A673 (cell line): ENCODE results near the gene HDAC8. TPM values are rescaled to one million over a fixed set of nuclear protein-coding genes. Genes with fewer than 3 reads are reported as not detected.

Experiments used
- Bru-seq: library from RNA; stranded (reverse); fragments of 400-500 nt; gene quantifications from one replicate; lab custom pipeline; 2021; lab: Mats Ljungman, UMichigan
- BruChase-seq, 2 experiments: library from RNA; stranded (reverse); fragments of 400-500 nt; gene quantifications; one replicate each; lab custom pipeline; 2021; lab: Mats Ljungman, UMichigan
- BruUV-seq: library from RNA; stranded (reverse); fragments of 400-500 nt; replicated peaks from 2 replicates; lab custom pipeline; 2021; lab: Mats Ljungman, UMichigan
- CTCF ChIA-PET: fragments of 300-600 bp; sonication (Branson Sonifier 250); formaldehyde crosslinking; loops from one replicate; lab custom pipeline; 2022; ENCODE audit warnings: antibody characterized with exemption; lab: Charles Lee
- POLR2A ChIA-PET: fragments of 300-600 bp; sonication (Branson Sonifier 250); formaldehyde crosslinking; loops from one replicate; lab custom pipeline; 2022; ENCODE audit warnings: antibody characterized with exemption; ENCODE audit not compliant: low non-redundant PET; lab: Charles Lee
- DNase-seq: peaks from one replicate; pipeline ENCODE4 v3.0.0-alpha.2; 2015; ENCODE audit warnings: low spot score
- H3K27ac ChIP-seq: fragments of 200-600 bp; sonication (generic); 2 replicates; pipeline ENCODE4 v1.5.1; 2016; ENCODE audit warnings: mixed run types, low read depth, mild to moderate bottlenecking, mixed read lengths, antibody characterized with exemption, low read length; ENCODE audit not compliant: poor library complexity, severe bottlenecking
- H3K27me3 ChIP-seq: fragments of 200-600 bp; sonication (generic); replicated peaks from 2 replicates; pipeline ENCODE4 v1.6.1; 2017; ENCODE audit warnings: mixed run types, low read depth, mild to moderate bottlenecking, mixed read lengths, antibody characterized with exemption, low read length; ENCODE audit not compliant: insufficient read depth, poor library complexity
- H3K36me3 ChIP-seq: fragments of 200-600 bp; sonication (generic); 2 replicates; pipeline ENCODE4 v1.6.1; 2016; ENCODE audit warnings: mixed run types, mild to moderate bottlenecking, mixed read lengths, antibody characterized with exemption, low read length; ENCODE audit not compliant: insufficient read depth, poor library complexity, severe bottlenecking
- H3K4me1 ChIP-seq: fragments of 200-600 bp; sonication (generic); 2 replicates; pipeline ENCODE4 v1.6.1; 2017; ENCODE audit warnings: mixed run types, mild to moderate bottlenecking, mixed read lengths, antibody characterized with exemption, low read length; ENCODE audit not compliant: insufficient read depth, poor library complexity, severe bottlenecking
- H3K4me3 ChIP-seq: fragments of 200-600 bp; sonication (generic); 2 replicates; pipeline ENCODE4 v1.5.1; 2016; ENCODE audit warnings: low read depth, mixed run types, mild to moderate bottlenecking, mixed read lengths, low read length; ENCODE audit not compliant: poor library complexity, severe bottlenecking
- H3K9me3 ChIP-seq: fragments of 200-600 bp; sonication (generic); 2 replicates; pipeline ENCODE4 v1.6.1; 2016; ENCODE audit warnings: mixed run types, low read depth, mild to moderate bottlenecking, mixed read lengths, antibody characterized with exemption, low read length; ENCODE audit not compliant: poor library complexity, severe bottlenecking
- CTCF ChIP-seq: fragments of 300-800, 200-600 bp; sonication (generic); conservative IDR thresholded peaks from 2 replicates; pipeline ENCODE4 v1.5.1; 2017; ENCODE audit warnings: low read depth, mild to moderate bottlenecking, antibody characterized with exemption, low read length, moderate library complexity, mixed read lengths
- EZH2 ChIP-seq: fragments of 200-600 bp; sonication (generic); IDR thresholded peaks from 2 replicates; pipeline ENCODE4 v1.6.1; 2017; ENCODE audit warnings: borderline replicate concordance, low read depth, mild to moderate bottlenecking, mixed read lengths, antibody characterized with exemption, low read length; ENCODE audit not compliant: poor library complexity, severe bottlenecking
- intact Hi-C: fragments of 100-400 bp; cut with micrococcal nuclease; formaldehyde crosslinking; loops from one replicate; pipeline ENCODE4 v1.10.0; 2022; ENCODE audit not compliant: unreplicated experiment
- long read RNA-seq: library from polyadenylated mRNA; stranded (forward); transcript quantifications from one replicate; pipeline ENCODE4 v2.0.0, GENCODE V29; 2022
- total RNA-seq: library from RNA; stranded (reverse); gene quantifications from 2 replicates; pipeline ENCODE4 v1.2.3, GENCODE V29; 2021

The HDAC8 gene
- total RNA-seq (26.0 and 30.6 TPM in 2 replicates), Bru-seq, nascent RNA (percentile 71 among the genes with signal in this experiment), BruChase-seq, experiment 1, labeled RNA remaining after a 2-hour chase (percentile 76 among the genes with signal in this experiment), BruChase-seq, experiment 2, labeled RNA remaining after a 6-hour chase (percentile 68 among the genes with signal in this experiment)
- long read RNA-seq, transcript HDAC8-202 (5 exons, 747 nt), result minor isoform, 5 of 41 reads
- long read RNA-seq, transcript HDAC8-207 (11 exons, 2,110 nt), result major isoform, 13 of 41 reads
- long read RNA-seq, transcript HDAC8-214 (8 exons, 2,373 nt), result minor isoform, 7 of 41 reads
- long read RNA-seq, partial matches to known transcripts, result 0 of 41 reads
- long read RNA-seq, other reads (novel, unspliced or antisense), result 6 of 41 reads

GRCh38 chrX:72572248-72573157 lies at the start of gene HDAC8:
Gene HDAC8, minus strand, starts transcription at chrX:72572843. Its CDS starts 82 bp downstream, at chrX:72572761.
- TF ChIP-seq CTCF (no peak), EZH2 (no peak)
- Histone ChIP-seq H3K4me3 (peak within 1 kb of the TSS; percentile 58), H3K27ac (peak within 1 kb of the TSS; percentile 53), H3K27me3 (no peaks in the 10 kb centered on the region), H3K4me1 (no peaks in the 10 kb centered on the region), H3K9me3 (no peaks in the 10 kb centered on the region), H3K36me3 (peaks cover 11% of the 10 kb centered on the region)
- no TSS peak for BruUV-seq
- peak; percentile 80 for DNase-seq
- ChIA-PET POLR2A (no interaction called here), CTCF (no interaction called here)
- intact Hi-C loops, result no loop called here

- Histone ChIP-seq H3K4me3 (no peak overlapping the region), H3K36me3 (no peaks in the 10 kb centered on the region), H3K27me3 (no peaks in the 10 kb centered on the region), H3K9me3 (no peaks in the 10 kb centered on the region), H3K27ac (no peak overlapping the region), H3K4me1 (no peaks in the 10 kb centered on the region)
- ChIA-PET CTCF (no interaction called here), POLR2A (no interaction called here)
- DNase-seq, result no peak
- BruUV-seq, result no TSS peak
- intact Hi-C loops, result no loop called here
- TF ChIP-seq CTCF (no peak), EZH2 (no peak)
Observed at GRCh38 chrX:72621625-72622485, 49.2 kb upstream of the HDAC8 start.

- Histone ChIP-seq H3K9me3 (no peaks in the 10 kb centered on the region), H3K36me3 (no peaks in the 10 kb centered on the region), H3K27me3 (no peaks in the 10 kb centered on the region), H3K27ac (no peak overlapping the region), H3K4me1 (no peaks in the 10 kb centered on the region), H3K4me3 (no peak overlapping the region)
- TF ChIP-seq EZH2, result no peak
- TF ChIP-seq CTCF, result no peak
- TSS peak; percentile 73 for BruUV-seq
- no peak for DNase-seq
- CTCF ChIA-PET, result no interaction called here
- intact Hi-C loops, result no loop called here
- POLR2A ChIA-PET, result no interaction called here
Observed at GRCh38 chrX:72621163-72621562, 48.5 kb upstream of the HDAC8 start.
